OCI-LY1 (cell line): ENCODE data around the gene FDXR.

ENCODE experiments used
- H2AFZ ChIP-seq: fragments of 200-600 bp; sonication (generic), shearing (Covaris generic); 2 replicates; pipeline ENCODE4 v1.6.0; 2014; ENCODE audit warnings: antibody characterized with exemption, mild to moderate bottlenecking, low read length
- H3F3A ChIP-seq: fragments of 200-600 bp; sonication (generic), shearing (Covaris generic); 2 replicates; pipeline ENCODE4 v1.6.0; 2014; ENCODE audit warnings: mild to moderate bottlenecking, antibody characterized with exemption, low read length, moderate library complexity; ENCODE audit not compliant: insufficient read depth
- H3K27ac ChIP-seq: fragments of 200-600 bp; sonication (generic); 2 replicates; pipeline ENCODE4 v1.5.1; 2014; ENCODE audit warnings: low read length, mixed run types, mild to moderate bottlenecking, low read depth; ENCODE audit not compliant: poor library complexity, severe bottlenecking
- H3K27me3 ChIP-seq: fragments of 200-600 bp; sonication (generic); 2 replicates; pipeline ENCODE4 v1.6.0; 2014; ENCODE audit warnings: antibody characterized with exemption, mild to moderate bottlenecking, low read length, moderate library complexity; ENCODE audit not compliant: insufficient read depth
- H3K36me3 ChIP-seq: fragments of 200-600 bp; sonication (generic); 2 replicates; pipeline ENCODE4 v1.6.1; 2014; ENCODE audit warnings: mild to moderate bottlenecking, antibody characterized with exemption, low read length, moderate library complexity, mixed read lengths; ENCODE audit not compliant: insufficient read depth
- H3K4me1 ChIP-seq: fragments of 200-600 bp; sonication (generic); 2 replicates; pipeline ENCODE4 v1.5.1; 2014; ENCODE audit warnings: mild to moderate bottlenecking, low read length, moderate library complexity; ENCODE audit not compliant: insufficient read depth, severe bottlenecking
- H3K4me2 ChIP-seq: fragments of 200-600 bp; sonication (generic), shearing (Covaris generic); 2 replicates; pipeline ENCODE4 v1.6.1; 2014; ENCODE audit warnings: low read length
- H3K4me3 ChIP-seq: fragments of 200-600 bp; sonication (generic); 2 replicates; pipeline ENCODE4 v1.5.1; 2014; ENCODE audit warnings: low read length, low read depth, mild to moderate bottlenecking, mixed read lengths; ENCODE audit not compliant: poor library complexity, severe bottlenecking
- H3K79me2 ChIP-seq: fragments of 200-600 bp; shearing (Covaris generic); 2 replicates; pipeline ENCODE4 v1.6.1; 2016; ENCODE audit warnings: mixed run types, low read length, mixed read lengths; ENCODE audit not compliant: insufficient read depth
- H3K9ac ChIP-seq: fragments of 200-600 bp; sonication (generic), shearing (Covaris generic); 2 replicates; pipeline ENCODE4 v1.6.1; 2014; ENCODE audit warnings: mild to moderate bottlenecking, low read length, mixed read lengths
- H3K9me2 ChIP-seq: fragments of 200-600 bp; sonication (generic), shearing (Covaris generic); 2 replicates; pipeline ENCODE4 v1.6.1; 2014; ENCODE audit warnings: low read depth, mild to moderate bottlenecking, low read length, mixed read lengths
- H3K9me3 ChIP-seq: fragments of 200-600 bp; shearing (Covaris generic); 2 replicates; pipeline ENCODE4 v1.6.1; 2014; ENCODE audit warnings: low read length, mixed read lengths
- H4K20me1 ChIP-seq: fragments of 200-600 bp; sonication (generic), shearing (Covaris generic); 2 replicates; pipeline ENCODE4 v1.6.0; 2016; ENCODE audit warnings: mild to moderate bottlenecking, low read length; ENCODE audit not compliant: insufficient read depth
- EZH2 ChIP-seq: fragments of 200-600 bp; sonication (generic), shearing (Covaris generic); IDR thresholded peaks from 2 replicates; pipeline ENCODE4 v1.8.0; 2017; ENCODE audit warnings: borderline replicate concordance, mixed run types, mild to moderate bottlenecking, antibody characterized with exemption, low read length, moderate library complexity, mixed read lengths
- TF ChIP-seq, protein P1 (sequence below): fragments of 200-600 bp; sonication (generic), shearing (Covaris generic); IDR thresholded peaks from 2 replicates; pipeline ENCODE4 v1.5.1; 2017; ENCODE audit warnings: mild to moderate bottlenecking, antibody characterized with exemption, low read length, moderate library complexity, mixed read lengths

The FDXR gene

DNA sequence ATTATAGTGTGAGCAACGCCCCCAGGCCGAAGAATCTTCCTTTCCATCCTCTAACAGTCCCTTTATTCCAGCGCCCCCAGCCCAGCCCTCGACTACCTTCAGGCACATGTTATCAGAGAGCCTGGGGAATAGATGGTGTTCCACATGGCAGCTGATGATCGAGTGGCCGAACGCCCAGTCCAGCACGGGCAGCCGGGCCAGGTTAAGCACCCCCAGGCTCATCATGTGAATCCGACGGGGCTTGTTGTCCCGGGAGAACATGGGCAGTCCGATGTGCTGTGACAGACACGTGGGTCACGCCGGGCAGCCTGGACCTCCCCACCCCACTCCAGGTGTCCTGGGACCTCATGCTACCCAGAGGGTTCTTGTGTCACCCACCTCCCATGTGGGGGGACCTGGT, 6.5 kb upstream of the FDXR start:
- peaks cover 10% of the 10 kb centered on the region; the same call in 1 of the 2 replicates for H3K27me3 ChIP-seq

DNA sequence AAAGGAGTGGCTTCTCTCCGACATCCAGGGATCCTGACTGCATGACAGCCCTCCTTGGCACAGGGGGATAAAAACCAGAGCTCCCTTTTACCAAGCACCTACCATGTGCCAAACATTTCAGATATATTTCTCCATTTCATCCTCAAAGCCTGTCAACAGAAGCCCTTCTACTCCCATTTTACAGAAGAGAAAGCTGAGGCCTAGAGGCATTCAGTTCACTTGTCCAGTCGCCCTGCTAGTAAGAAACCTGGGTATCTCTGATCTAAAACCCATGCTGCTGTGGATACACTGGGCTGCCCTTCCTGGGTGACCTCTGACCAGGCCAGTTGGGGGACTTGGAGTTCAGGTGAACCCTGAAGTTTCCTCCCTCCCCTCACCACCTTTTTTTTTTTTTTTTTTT, 5.9 kb upstream of the FDXR start:
- no peak for TF ChIP-seq EZH2
- TF ChIP-seq, protein P1, sequence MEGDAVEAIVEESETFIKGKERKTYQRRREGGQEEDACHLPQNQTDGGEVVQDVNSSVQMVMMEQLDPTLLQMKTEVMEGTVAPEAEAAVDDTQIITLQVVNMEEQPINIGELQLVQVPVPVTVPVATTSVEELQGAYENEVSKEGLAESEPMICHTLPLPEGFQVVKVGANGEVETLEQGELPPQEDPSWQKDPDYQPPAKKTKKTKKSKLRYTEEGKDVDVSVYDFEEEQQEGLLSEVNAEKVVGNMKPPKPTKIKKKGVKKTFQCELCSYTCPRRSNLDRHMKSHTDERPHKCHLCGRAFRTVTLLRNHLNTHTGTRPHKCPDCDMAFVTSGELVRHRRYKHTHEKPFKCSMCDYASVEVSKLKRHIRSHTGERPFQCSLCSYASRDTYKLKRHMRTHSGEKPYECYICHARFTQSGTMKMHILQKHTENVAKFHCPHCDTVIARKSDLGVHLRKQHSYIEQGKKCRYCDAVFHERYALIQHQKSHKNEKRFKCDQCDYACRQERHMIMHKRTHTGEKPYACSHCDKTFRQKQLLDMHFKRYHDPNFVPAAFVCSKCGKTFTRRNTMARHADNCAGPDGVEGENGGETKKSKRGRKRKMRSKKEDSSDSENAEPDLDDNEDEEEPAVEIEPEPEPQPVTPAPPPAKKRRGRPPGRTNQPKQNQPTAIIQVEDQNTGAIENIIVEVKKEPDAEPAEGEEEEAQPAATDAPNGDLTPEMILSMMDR = no peak
- peaks cover 10% of the 10 kb centered on the region; the same call in 1 of the 2 replicates for H3K27me3 ChIP-seq
- no peaks in the 10 kb centered on the region for H3K9me3 ChIP-seq
- H3K9me2 ChIP-seq = no peaks in the 10 kb centered on the region
- no peaks in the 10 kb centered on the region for H4K20me1 ChIP-seq
- H3K4me3 ChIP-seq = no peak overlapping the region
- no peak overlapping the region for H3K27ac ChIP-seq
- no peak overlapping the region for H3K4me2 ChIP-seq
- no peak overlapping the region for H2AFZ ChIP-seq
- peaks cover 6% of the 10 kb centered on the region for H3K4me1 ChIP-seq
- no peaks in the 10 kb centered on the region for H3F3A ChIP-seq
- no peak overlapping the region for H3K9ac ChIP-seq
- no peaks in the 10 kb centered on the region for H3K79me2 ChIP-seq
- H3K36me3 ChIP-seq = no peaks in the 10 kb centered on the region

More for the DNA sequence above, 6.5 kb upstream of the FDXR start:
- no peaks in the 10 kb centered on the region for H3K9me2 ChIP-seq
- no peaks in the 10 kb centered on the region for H3K79me2 ChIP-seq
- no peak overlapping the region for H3K4me2 ChIP-seq
- no peak overlapping the region for H2AFZ ChIP-seq
- no peak overlapping the region for H3K27ac ChIP-seq
- no peaks in the 10 kb centered on the region for H3K36me3 ChIP-seq
- H3F3A ChIP-seq = no peaks in the 10 kb centered on the region
- H3K4me1 ChIP-seq = no peaks in the 10 kb centered on the region
- H3K9me3 ChIP-seq = no peaks in the 10 kb centered on the region
- no peaks in the 10 kb centered on the region for H4K20me1 ChIP-seq
- H3K4me3 ChIP-seq = no peak overlapping the region
- TF ChIP-seq EZH2 = no peak
- TF ChIP-seq, protein P1 = no peak
- H3K9ac ChIP-seq = no peak overlapping the region

DNA sequence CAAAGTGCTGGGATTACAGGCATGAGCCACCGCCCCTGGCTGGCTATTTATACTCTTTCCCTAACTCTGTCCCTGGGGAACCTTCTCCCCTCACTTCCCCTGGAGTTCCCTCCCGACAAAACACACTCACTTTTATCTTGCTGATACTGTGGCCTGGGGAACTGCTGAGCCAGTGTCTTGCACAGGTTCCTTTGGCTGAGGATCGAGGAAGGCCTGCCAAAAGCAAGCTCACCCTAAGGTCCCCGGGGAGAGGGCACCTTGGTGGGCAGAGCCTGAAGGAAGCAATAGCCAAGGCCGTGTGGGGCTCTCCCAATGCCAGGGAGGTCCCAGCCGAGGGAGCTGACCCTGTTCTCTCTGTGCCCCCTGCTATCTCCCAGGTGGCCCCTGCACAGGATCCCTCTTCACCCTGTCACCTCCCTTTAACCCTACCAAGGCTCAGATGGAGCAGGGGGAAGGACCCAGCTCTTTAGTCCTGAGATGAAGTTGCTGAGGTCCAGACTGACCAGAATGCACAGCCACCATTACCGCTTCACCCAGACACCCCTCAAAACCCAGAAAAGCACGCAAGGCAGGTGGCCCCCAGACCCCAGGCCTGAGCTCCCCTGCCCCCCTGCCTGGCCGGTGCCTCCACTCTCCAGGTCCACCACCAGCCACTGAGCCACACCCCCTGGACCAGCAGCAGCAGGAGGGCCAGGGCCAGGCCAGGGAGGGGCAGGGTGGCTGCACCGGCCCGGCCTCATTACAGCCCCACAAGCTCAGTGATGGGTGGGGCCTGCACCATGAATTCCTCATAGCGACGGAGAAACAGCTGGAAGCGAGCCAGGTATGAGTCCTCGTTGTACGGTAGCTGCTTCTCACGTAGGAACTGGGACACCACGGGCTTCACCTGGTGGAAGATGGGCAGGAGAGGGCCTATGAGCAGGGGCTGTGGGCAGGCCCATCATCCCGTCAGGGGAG, 5.1 kb upstream of the FDXR start:
- no peak overlapping the region for H3K27ac ChIP-seq
- no peak overlapping the region for H3K9ac ChIP-seq
- TF ChIP-seq, protein P1 = no peak
- TF ChIP-seq EZH2 = no peak
- peaks cover 6% of the 10 kb centered on the region; the same call in 1 of the 2 replicates for H3K27me3 ChIP-seq
- no peaks in the 10 kb centered on the region for H4K20me1 ChIP-seq
- H3K9me2 ChIP-seq = no peaks in the 10 kb centered on the region
- H2AFZ ChIP-seq = no peak overlapping the region
- H3K79me2 ChIP-seq = no peaks in the 10 kb centered on the region
- no peaks in the 10 kb centered on the region for H3K9me3 ChIP-seq
- H3K4me3 ChIP-seq = no peak overlapping the region
- no peak overlapping the region for H3K4me2 ChIP-seq
- H3K36me3 ChIP-seq = no peaks in the 10 kb centered on the region
- peaks cover 8% of the 10 kb centered on the region for H3K4me1 ChIP-seq
- no peaks in the 10 kb centered on the region for H3F3A ChIP-seq
